OCI-LY1 (cell line): ENCODE measurements around the gene SH3TC2.

Source experiments
- CTCF ChIP-seq: fragments of 200-600 bp; sonication (generic), shearing (Covaris generic); IDR thresholded peaks from 2 replicates; pipeline ENCODE4 v1.5.1; 2017; ENCODE audit warnings: mild to moderate bottlenecking, antibody characterized with exemption, low read length, moderate library complexity, mixed read lengths
- EZH2 ChIP-seq: fragments of 200-600 bp; sonication (generic), shearing (Covaris generic); IDR thresholded peaks from 2 replicates; pipeline ENCODE4 v1.8.0; 2017; ENCODE audit warnings: borderline replicate concordance, mixed run types, mild to moderate bottlenecking, antibody characterized with exemption, low read length, moderate library complexity, mixed read lengths

DNA sequence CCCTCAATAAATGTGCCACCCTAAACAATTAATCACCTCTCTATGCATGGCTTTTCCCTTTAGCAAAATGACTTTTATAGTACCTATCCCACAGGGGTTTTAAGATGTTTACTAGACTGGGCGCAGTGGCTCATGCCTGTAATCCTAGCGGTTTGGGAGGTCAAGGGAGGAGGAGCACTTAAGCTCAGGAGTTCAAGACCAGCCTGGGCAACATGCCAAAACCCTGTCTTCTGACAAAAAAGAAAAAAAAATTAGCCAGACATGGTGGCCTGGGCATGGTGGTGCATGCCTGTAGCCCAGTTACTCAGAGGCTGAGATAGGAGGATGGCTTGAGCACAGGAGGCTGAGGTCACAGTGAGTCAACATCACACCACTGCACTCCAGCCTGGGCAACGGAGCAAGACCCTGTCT is 13.5 kb downstream of the SH3TC2 start:
- TF ChIP-seq CTCF: no peak
- no peak for TF ChIP-seq EZH2
